Caco-2 (cell line): ENCODE results near the gene SSBP2. TPM values are rescaled to one million over a fixed set of nuclear protein-coding genes. Genes with fewer than 3 reads are reported as not detected.

ENCODE experiments used
- BruUV-seq: library from RNA; stranded (reverse); fragments of 400-500 nt; replicated peaks from 2 replicates; lab custom pipeline; 2021; lab: Mats Ljungman, UMichigan
- CTCF ChIA-PET: fragments of 300-600 bp; sonication (Branson Sonifier 250); formaldehyde crosslinking; loops from one replicate; lab custom pipeline; 2022; ENCODE audit warnings: antibody characterized with exemption; lab: Charles Lee
- POLR2A ChIA-PET: fragments of 300-600 bp; sonication (Branson Sonifier 250); formaldehyde crosslinking; loops from one replicate; lab custom pipeline; 2022; ENCODE audit warnings: antibody characterized with exemption; lab: Charles Lee
- DNase-seq, 2 experiments: peaks; one replicate each; pipeline versions ENCODE4 v3.0.0 to v3.0.0-alpha.2; 2020 to 2022
- H3K27me3 ChIP-seq: replicated peaks from 2 replicates; pipeline ENCODE4 v1.6.0; 2011; ENCODE audit warnings: low read length; ENCODE audit not compliant: control insufficient read depth, insufficient read depth
- H3K36me3 ChIP-seq: 2 replicates; pipeline ENCODE4 v1.5.1; 2011; ENCODE audit warnings: low read length; ENCODE audit not compliant: control insufficient read depth, insufficient read depth
- H3K4me1 ChIP-seq: fragments of 250-450 bp; sonication (Bioruptor Pico); 2 replicates; pipeline ENCODE4 v1.5.1; 2020; ENCODE audit warnings: mild to moderate bottlenecking
- H3K4me3 ChIP-seq: 2 replicates; pipeline ENCODE4 v1.5.1; 2011; ENCODE audit warnings: low read depth, mild to moderate bottlenecking, control low read depth, low read length
- H3K9me3 ChIP-seq: fragments of 250-450 bp; sonication (Bioruptor Pico); 2 replicates; pipeline ENCODE4 v1.5.1; 2020; ENCODE audit warnings: mild to moderate bottlenecking, moderate library complexity
- H3K27ac Mint-ChIP-seq: one replicate; pipeline ENCODE4 v1.8.0; 2022; ENCODE audit warnings: mixed read lengths; ENCODE audit not compliant: unreplicated experiment
- H3K27me3 Mint-ChIP-seq: one replicate; pipeline ENCODE4 v1.8.0; 2022; ENCODE audit warnings: mixed read lengths; ENCODE audit not compliant: insufficient read depth, unreplicated experiment
- H3K36me3 Mint-ChIP-seq: one replicate; pipeline ENCODE4 v1.8.0; 2022; ENCODE audit warnings: mild to moderate bottlenecking, mixed read lengths; ENCODE audit not compliant: insufficient read depth, unreplicated experiment
- H3K4me1 Mint-ChIP-seq: one replicate; pipeline ENCODE4 v1.8.0; 2022; ENCODE audit warnings: low read depth, mixed read lengths; ENCODE audit not compliant: unreplicated experiment
- H3K4me3 Mint-ChIP-seq: one replicate; pipeline ENCODE4 v1.8.0; 2022; ENCODE audit warnings: mild to moderate bottlenecking, moderate library complexity, mixed read lengths; ENCODE audit not compliant: unreplicated experiment
- H3K9me3 Mint-ChIP-seq: one replicate; pipeline ENCODE4 v1.8.0; 2022; ENCODE audit warnings: mixed read lengths; ENCODE audit not compliant: unreplicated experiment
- CTCF ChIP-seq, 2 experiments: fragments of 200-600 bp in 1 of 2; IDR thresholded peaks; 1 replicate in 1 of 2; 2 replicates in 1 of 2; pipeline versions ENCODE4 v1.5.1 to v1.8.0; 2011 to 2022; ENCODE audit warnings: antibody characterized with exemption in 1 of 2, control low read depth in 1 of 2, inconsistent platforms in 1 of 2, low read depth in 1 of 2, low read length in 1 of 2, mild to moderate bottlenecking in 1 of 2, moderate library complexity in 1 of 2; ENCODE audit not compliant: insufficient read depth in 1 of 2, severe bottlenecking in 1 of 2, unreplicated experiment in 1 of 2
- intact Hi-C: fragments of 100-400 bp; cut with micrococcal nuclease; formaldehyde crosslinking; loops from one replicate; pipeline ENCODE4 v1.10.0; 2022; ENCODE audit not compliant: unreplicated experiment
- total RNA-seq: library from RNA; stranded (reverse); gene quantifications from 2 replicates; pipeline ENCODE4 v1.2.3, GENCODE V29; 2022

Gene SSBP2
- total RNA-seq, 1 experiment from 2014 or later = 2.5 TPM

- Histone ChIP-seq H3K4me3 (no peak overlapping the region), H3K27me3 (no peaks in the 10 kb centered on the region), H3K36me3 (no peaks in the 10 kb centered on the region), H3K4me1 (no peaks in the 10 kb centered on the region), H3K9me3 (no peaks in the 10 kb centered on the region)
- no peak overlapping the region for H3K27ac Mint-ChIP-seq
- intact Hi-C loops = no loop called here
- H3K9me3 Mint-ChIP-seq = no peaks in the 10 kb centered on the region
- no peaks in the 10 kb centered on the region for H3K36me3 Mint-ChIP-seq
- no peak for DNase-seq
- no peak for TF ChIP-seq CTCF (IDR thresholded peaks at IDR 0.05; ENCODE audit: insufficient read depth in 1 of 2, low read depth in 1 of 2, low read length in 1 of 2, severe bottlenecking in 1 of 2, unreplicated experiment in 1 of 2)
- CTCF ChIA-PET = no interaction called here
- no TSS peak for BruUV-seq
- peaks cover 11% of the 10 kb centered on the region for H3K27me3 Mint-ChIP-seq
- no peak overlapping the region for H3K4me3 Mint-ChIP-seq
- POLR2A ChIA-PET = no interaction called here
- no peaks in the 10 kb centered on the region for H3K4me1 Mint-ChIP-seq
These were observed 26.3 kb downstream of the SSBP2 start for GRCh38 chr5:81724571-81724970.

- TF ChIP-seq CTCF (IDR thresholded peaks at IDR 0.05; ENCODE audit: insufficient read depth in 1 of 2, low read depth in 1 of 2, low read length in 1 of 2, severe bottlenecking in 1 of 2, unreplicated experiment in 1 of 2) = no peak
- no peaks in the 10 kb centered on the region for H3K9me3 ChIP-seq
- no peaks in the 10 kb centered on the region for H3K9me3 Mint-ChIP-seq
- H3K4me1 ChIP-seq = no peaks in the 10 kb centered on the region
- H3K27me3 ChIP-seq = no peaks in the 10 kb centered on the region
- no peak overlapping the region for H3K4me3 Mint-ChIP-seq
- BruUV-seq = no TSS peak
- intact Hi-C loops = no loop called here
- no peaks in the 10 kb centered on the region for H3K36me3 Mint-ChIP-seq
- POLR2A ChIA-PET = no interaction called here
- CTCF ChIA-PET = no interaction called here
- H3K4me1 Mint-ChIP-seq = no peaks in the 10 kb centered on the region
- H3K4me3 ChIP-seq = no peak overlapping the region
- no peaks in the 10 kb centered on the region for H3K36me3 ChIP-seq
- H3K27ac Mint-ChIP-seq = no peak overlapping the region
- DNase-seq = no peak
- peaks cover 13% of the 10 kb centered on the region for H3K27me3 Mint-ChIP-seq
These were observed 26.8 kb downstream of the SSBP2 start for GRCh38 chr5:81724108-81724507.

- CTCF ChIA-PET = no interaction called here
- BruUV-seq = no TSS peak
These were observed 29.8 kb downstream of the SSBP2 start for GRCh38 chr5:81721049-81721448.

More at GRCh38 chr5:81721049-81721448, 29.8 kb downstream of the SSBP2 start:
- peaks cover 13% of the 10 kb centered on the region for H3K27me3 Mint-ChIP-seq
- no peaks in the 10 kb centered on the region for H3K4me1 Mint-ChIP-seq
- POLR2A ChIA-PET = no interaction called here
- Histone ChIP-seq H3K27me3 (no peaks in the 10 kb centered on the region), H3K9me3 (no peaks in the 10 kb centered on the region), H3K4me3 (no peak overlapping the region), H3K36me3 (no peaks in the 10 kb centered on the region), H3K4me1 (no peaks in the 10 kb centered on the region)
- H3K27ac Mint-ChIP-seq = no peak overlapping the region
- intact Hi-C loops = no loop called here
- no peak for TF ChIP-seq CTCF (IDR thresholded peaks at IDR 0.05; ENCODE audit: insufficient read depth in 1 of 2, low read depth in 1 of 2, low read length in 1 of 2, severe bottlenecking in 1 of 2, unreplicated experiment in 1 of 2)
- no peaks in the 10 kb centered on the region for H3K9me3 Mint-ChIP-seq
- H3K36me3 Mint-ChIP-seq = no peaks in the 10 kb centered on the region
- H3K4me3 Mint-ChIP-seq = no peak overlapping the region
- no peak for DNase-seq
